HG03457 (cell line): Measurements from ENCODE around the gene F5.

ENCODE experiments used
- ATAC-seq: cut with Tn5 transposase; IDR thresholded peaks from one replicate; pipeline ENCODE4 v1.9.1; 2021; ENCODE audit warnings: moderate number of reproducible peaks; ENCODE audit not compliant: unreplicated experiment

The F5 gene

GRCh38 chr1:169484101-169484500 lies 102.2 kb downstream of the F5 start:
- no peak for ATAC-seq

GRCh38 chr1:169483500-169483966 lies 102.7 kb downstream of the F5 start:
- ATAC-seq, result no peak

- no peak for ATAC-seq
Measured at GRCh38 chr1:169479363-169480066, 106.8 kb downstream of the F5 start.

- no peak for ATAC-seq
Measured at GRCh38 chr1:169478094-169478672, 108.1 kb downstream of the F5 start.

GRCh38 chr1:169475806-169476387 lies 110.4 kb downstream of the F5 start:
- ATAC-seq, result no peak

- ATAC-seq, result no peak
Measured at GRCh38 chr1:169474302-169474995, 111.8 kb downstream of the F5 start.

GRCh38 chr1:169473347-169473746 lies 112.9 kb downstream of the F5 start:
- ATAC-seq, result no peak

- ATAC-seq, result no peak
Measured at GRCh38 chr1:169472738-169473137, 113.5 kb downstream of the F5 start.

GRCh38 chr1:169468982-169469381 lies 117.3 kb downstream of the F5 start:
- ATAC-seq, result no peak

GRCh38 chr1:169466259-169467230 lies 119.7 kb downstream of the F5 start:
- no peak for ATAC-seq

GRCh38 chr1:169465281-169465680 lies 121.0 kb downstream of the F5 start:
- no peak for ATAC-seq
